T-cell (primary cell): Measurements from ENCODE around the gene NR3C1. TPM values are rescaled to one million over a fixed set of nuclear protein-coding genes. Genes with fewer than 3 reads are reported as not detected.

Experiments
- ATAC-seq, 4 experiments: fragments of 200-7000 bp in 3 of 4; fragments of 150-1000 bp in 1 of 4; cut with Tn5 transposase; replicated peaks in 1 of 4; 1 replicate in 3 of 4; 2 replicates in 1 of 4; pipeline ENCODE4 v1.10.0; 2021; ENCODE audit warnings: moderate library complexity in 3 of 4, mild to moderate bottlenecking in 2 of 4, moderate number of reproducible peaks in 1 of 4
- CTCF ChIA-PET, 2 donors: fragments of 300-600 bp; sonication (Branson Sonifier 250); formaldehyde crosslinking; loops; one replicate each; lab custom pipeline; 2022; ENCODE audit warnings: antibody characterized with exemption in 2 of 2; lab: Charles Lee
- POLR2A ChIA-PET, 2 donors: fragments of 300-600 bp; sonication (Branson Sonifier 250); formaldehyde crosslinking; loops; one replicate each; lab custom pipeline; 2022; ENCODE audit warnings: antibody characterized with exemption in 2 of 2; lab: Charles Lee
- DNase-seq, 35 experiments: peaks; one replicate each; pipeline versions ENCODE4 v3.0.0 to v3.0.0-alpha.2; 2013 to 2023
- H3K27ac ChIP-seq: one replicate; pipeline ENCODE4 v1.5.1; 2013; ENCODE audit warnings: low read length
- H3K27me3 ChIP-seq, 2 experiments: replicated peaks in 1 of 2; 1 replicate in 1 of 2; 2 replicates in 1 of 2; pipeline versions ENCODE4 v1.6.1 to v1.7.0; 2013; ENCODE audit warnings: low read length in 1 of 2, mixed read lengths in 1 of 2; ENCODE audit not compliant: control insufficient read depth in 2 of 2, insufficient read depth in 2 of 2; ENCODE audit errors: extremely low read depth in 1 of 2
- H3K36me3 ChIP-seq, 2 donors: 1 replicate in 1 of 2; 2 replicates in 1 of 2; pipeline versions ENCODE4 v1.6.1 to v1.7.0; 2013; ENCODE audit warnings: low read length in 1 of 2; ENCODE audit not compliant: control insufficient read depth in 2 of 2, insufficient read depth in 1 of 2; ENCODE audit errors: extremely low read depth in 1 of 2
- H3K4me1 ChIP-seq, 2 experiments: 1 replicate in 1 of 2; 2 replicates in 1 of 2; pipeline versions ENCODE4 v1.6.1 to v1.7.0; 2013; ENCODE audit warnings: low read length in 2 of 2, mixed read lengths in 1 of 2; ENCODE audit not compliant: insufficient read depth in 2 of 2, control insufficient read depth in 1 of 2; ENCODE audit errors: extremely low read depth in 1 of 2
- H3K4me3 ChIP-seq, 2 donors: 1 replicate in 1 of 2; 2 replicates in 1 of 2; pipeline versions ENCODE4 v1.5.1 to v1.7.0; 2013; ENCODE audit warnings: mild to moderate bottlenecking in 2 of 2, low read length in 1 of 2, moderate library complexity in 1 of 2; ENCODE audit not compliant: control insufficient read depth in 1 of 2; ENCODE audit errors: extremely low read depth in 1 of 2
- H3K9me3 ChIP-seq: 2 replicates; pipeline ENCODE4 v1.7.0; 2013
- H3K27ac Mint-ChIP-seq, 2 donors: one replicate each; pipeline ENCODE4 v1.8.0; 2020 to 2021; ENCODE audit warnings: mild to moderate bottlenecking in 2 of 2, mixed read lengths in 2 of 2
- H3K27me3 Mint-ChIP-seq, 2 donors: one replicate each; pipeline ENCODE4 v1.8.0; 2021 to 2022; ENCODE audit warnings: mixed read lengths in 2 of 2
- H3K36me3 Mint-ChIP-seq: one replicate; pipeline ENCODE4 v1.8.0; 2021; ENCODE audit warnings: mixed read lengths
- H3K4me1 Mint-ChIP-seq, 3 donors: one replicate each; pipeline ENCODE4 v1.8.0; 2020 to 2022; ENCODE audit warnings: mixed read lengths in 3 of 3, mild to moderate bottlenecking in 1 of 3
- H3K4me3 Mint-ChIP-seq, 3 donors: one replicate each; pipeline ENCODE4 v1.8.0; 2020 to 2022; ENCODE audit warnings: mild to moderate bottlenecking in 3 of 3, mixed read lengths in 3 of 3, moderate library complexity in 3 of 3
- H3K9me3 Mint-ChIP-seq, 3 donors: one replicate each; pipeline ENCODE4 v1.8.0; 2020 to 2022; ENCODE audit warnings: mixed read lengths in 3 of 3
- WGBS: methylation state at CpG from one replicate; pipeline ENCODE4 v1.1.5; 2013; ENCODE audit warnings: missing lambda C conversion rate; ENCODE audit not compliant: insufficient coverage; 5-methylcytosine and 5-hydroxymethylcytosine counted together
- total RNA-seq, 35 experiments: library from RNA in 6 of 35; stranded (reverse) in 6 of 35; fragments of 120-200 nt in 1 of 35; gene quantifications; one replicate each; pipeline versions ENCODE4 v1.2.1 to v1.2.4 and lab custom pipeline; 2013 to 2026

NR3C1 gene
- total RNA-seq, 5 donors from 2014 or later (not counting 1 experiment from before 2014, with no cell fraction given): 108 to 156 (median 122) TPM

DNA sequence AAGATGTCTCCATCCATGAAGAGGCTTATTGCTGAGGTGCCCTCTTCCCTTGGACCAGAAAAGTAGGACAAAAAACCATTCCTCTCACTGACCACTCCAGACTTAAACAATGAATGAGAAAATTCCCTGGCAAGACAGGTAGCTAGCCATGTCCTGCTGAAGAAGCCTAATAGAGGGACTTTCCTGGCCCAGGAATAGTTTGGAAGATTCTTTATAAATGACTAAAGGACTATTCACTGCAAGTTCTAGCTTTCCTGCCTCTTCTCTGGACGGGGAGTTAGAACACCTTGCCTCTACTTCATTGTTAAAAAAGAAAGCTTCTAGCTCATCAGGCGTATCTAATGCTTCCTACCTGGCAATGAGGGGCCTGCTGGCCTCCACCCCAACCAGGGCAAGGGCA lies 153.6 kb downstream of the NR3C1 start:
- Histone ChIP-seq H3K9me3 (no peaks in the 10 kb centered on the region), H3K4me1 (no peaks in the 10 kb centered on the region), H3K36me3 (no peaks in the 10 kb centered on the region), H3K4me3 (no peak overlapping the region), H3K27ac (no peak overlapping the region), H3K27me3 (no peaks in the 10 kb centered on the region)
- POLR2A ChIA-PET: interaction anchor here in 1 of 2 donors (0.6 kb wide), 1 partner anchor 141 kb away, joined by 3 read pairs; no protein-coding TSS in a partner anchor
- CTCF ChIA-PET: no interaction called here
- 67% methylated on average over 1 of the region's 2 CpGs for WGBS
- no peak overlapping the region for H3K27ac Mint-ChIP-seq
- no peak for ATAC-seq
- no peaks in the 10 kb centered on the region for H3K27me3 Mint-ChIP-seq
- no peak overlapping the region for H3K4me3 Mint-ChIP-seq
- peaks cover 0 to 6% (median 0%) of the 10 kb centered on the region in 3 donors for H3K9me3 Mint-ChIP-seq
- H3K36me3 Mint-ChIP-seq: no peaks in the 10 kb centered on the region
- no peaks in the 10 kb centered on the region for H3K4me1 Mint-ChIP-seq
- no peak for DNase-seq

DNA sequence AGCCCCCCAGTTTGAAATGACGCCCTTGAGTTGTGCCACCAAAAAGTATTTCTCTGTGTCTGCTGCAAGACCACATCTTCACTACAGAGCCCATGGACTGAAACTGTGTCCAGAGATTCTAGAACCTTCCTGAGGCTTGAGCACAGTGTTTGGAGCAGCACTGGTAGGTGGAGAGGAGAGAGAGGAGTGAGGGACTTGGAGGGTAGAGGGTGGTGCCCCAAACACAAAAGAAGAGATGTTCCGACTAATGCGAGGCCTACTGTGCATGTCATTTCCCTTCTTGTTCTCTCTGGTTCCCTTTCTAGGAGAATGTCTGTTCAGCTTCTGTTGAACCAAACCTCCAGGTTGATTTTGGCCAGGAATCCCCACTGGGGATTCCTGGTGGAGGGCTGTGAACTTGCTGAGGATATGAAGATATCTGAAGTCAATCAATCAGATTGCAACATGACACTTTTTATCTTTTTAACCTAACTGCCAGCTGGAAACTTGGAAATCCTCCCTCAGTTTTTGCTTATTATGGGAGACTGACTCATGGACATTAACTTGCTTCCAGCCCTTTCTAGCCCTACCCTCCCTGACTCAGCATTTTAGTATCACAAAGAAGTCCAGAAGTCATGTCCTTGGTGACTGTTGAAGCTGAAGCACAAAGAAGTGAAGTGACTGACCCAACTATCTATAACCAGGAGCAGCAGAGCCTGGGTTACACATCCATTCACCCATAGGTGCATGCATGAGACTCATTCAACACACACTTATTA lies 154.5 kb downstream of the NR3C1 start:
- ChIA-PET CTCF (no interaction called here), POLR2A (no interaction called here)
- peaks cover 0 to 6% (median 0%) of the 10 kb centered on the region in 3 donors for H3K9me3 Mint-ChIP-seq
- no peaks in the 10 kb centered on the region for H3K4me1 Mint-ChIP-seq
- ATAC-seq (no peak), DNase-seq (no peak)
- no peaks in the 10 kb centered on the region for H3K27me3 Mint-ChIP-seq
- H3K27ac ChIP-seq: no peak overlapping the region
- no peaks in the 10 kb centered on the region for H3K36me3 Mint-ChIP-seq
- H3K9me3 ChIP-seq: no peaks in the 10 kb centered on the region
- H3K4me3 ChIP-seq: no peak overlapping the region
- H3K4me3 Mint-ChIP-seq: no peak overlapping the region
- H3K4me1 ChIP-seq: no peaks in the 10 kb centered on the region
- no peak overlapping the region for H3K27ac Mint-ChIP-seq
- WGBS: no CpG with 5 or more reads among the region's 3 CpGs
- H3K27me3 ChIP-seq: no peaks in the 10 kb centered on the region
- H3K36me3 ChIP-seq: no peaks in the 10 kb centered on the region

DNA sequence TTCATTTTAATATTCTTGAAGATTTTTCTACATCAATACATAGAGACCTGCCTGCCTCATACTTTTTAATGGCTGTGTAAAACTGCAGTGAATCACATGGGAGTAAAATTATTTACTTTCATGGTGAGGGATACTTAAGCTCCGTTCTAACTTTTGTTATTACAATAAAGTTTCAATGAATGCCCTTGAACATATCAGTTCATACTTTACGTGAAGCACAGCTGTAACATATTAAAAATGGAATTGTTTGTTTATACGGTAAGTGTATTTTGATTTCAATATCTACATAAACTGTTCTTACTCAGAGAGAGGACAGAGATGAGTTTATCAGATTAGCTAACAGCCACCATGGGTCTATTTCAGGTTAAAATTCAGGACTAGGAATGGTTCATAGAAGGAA lies 155.1 kb downstream of the NR3C1 start:
- H3K36me3 ChIP-seq: no peaks in the 10 kb centered on the region
- CTCF ChIA-PET: no interaction called here
- POLR2A ChIA-PET: no interaction called here
- no peak overlapping the region for H3K27ac ChIP-seq
- no peaks in the 10 kb centered on the region for H3K9me3 ChIP-seq
- H3K27me3 Mint-ChIP-seq: no peaks in the 10 kb centered on the region
- WGBS: no CpG with 5 or more reads among the region's 3 CpGs
- H3K27ac Mint-ChIP-seq: no peak overlapping the region
- DNase-seq: no peak
- H3K9me3 Mint-ChIP-seq: peaks cover 0 to 6% (median 0%) of the 10 kb centered on the region in 3 donors
- no peaks in the 10 kb centered on the region for H3K36me3 Mint-ChIP-seq
- H3K4me3 ChIP-seq: no peak overlapping the region
- H3K4me3 Mint-ChIP-seq: no peak overlapping the region
- no peak for ATAC-seq
- no peaks in the 10 kb centered on the region for H3K27me3 ChIP-seq
- H3K4me1 Mint-ChIP-seq: no peaks in the 10 kb centered on the region
- no peaks in the 10 kb centered on the region for H3K4me1 ChIP-seq

GRCh38 chr5:143247134-143247815 lies 156.2 kb downstream of the NR3C1 start:
- Mint-ChIP-seq H3K9me3 (peaks cover 0 to 6% (median 0%) of the 10 kb centered on the region in 3 donors), H3K4me3 (no peak overlapping the region), H3K36me3 (no peaks in the 10 kb centered on the region), H3K27ac (no peak overlapping the region), H3K4me1 (no peaks in the 10 kb centered on the region), H3K27me3 (no peaks in the 10 kb centered on the region)
- no peak overlapping the region for H3K27ac ChIP-seq
- WGBS: 73% methylated on average over 1 of the region's 1 CpG
- no peak for DNase-seq
- H3K27me3 ChIP-seq: no peaks in the 10 kb centered on the region
- H3K9me3 ChIP-seq: no peaks in the 10 kb centered on the region
- H3K36me3 ChIP-seq: no peaks in the 10 kb centered on the region
- H3K4me1 ChIP-seq: no peaks in the 10 kb centered on the region
- H3K4me3 ChIP-seq: no peak overlapping the region
- POLR2A ChIA-PET: no interaction called here
- CTCF ChIA-PET: no interaction called here
- no peak for ATAC-seq

- Mint-ChIP-seq H3K27me3 (no peaks in the 10 kb centered on the region), H3K4me3 (no peak overlapping the region), H3K4me1 (no peaks in the 10 kb centered on the region), H3K9me3 (peaks cover 0 to 6% (median 0%) of the 10 kb centered on the region in 3 donors), H3K27ac (no peak overlapping the region), H3K36me3 (no peaks in the 10 kb centered on the region)
- CTCF ChIA-PET: no interaction called here
- 89% methylated on average over 3 of the region's 11 CpGs for WGBS
- ATAC-seq (no peak), DNase-seq (no peak)
- no peaks in the 10 kb centered on the region for H3K36me3 ChIP-seq
- no peak overlapping the region for H3K27ac ChIP-seq
- H3K27me3 ChIP-seq: no peaks in the 10 kb centered on the region
- H3K9me3 ChIP-seq: no peaks in the 10 kb centered on the region
- no peaks in the 10 kb centered on the region for H3K4me1 ChIP-seq
- H3K4me3 ChIP-seq: no peak overlapping the region
- POLR2A ChIA-PET: no interaction called here
Measured at GRCh38 chr5:143245929-143246561, 157.4 kb downstream of the NR3C1 start.

DNA sequence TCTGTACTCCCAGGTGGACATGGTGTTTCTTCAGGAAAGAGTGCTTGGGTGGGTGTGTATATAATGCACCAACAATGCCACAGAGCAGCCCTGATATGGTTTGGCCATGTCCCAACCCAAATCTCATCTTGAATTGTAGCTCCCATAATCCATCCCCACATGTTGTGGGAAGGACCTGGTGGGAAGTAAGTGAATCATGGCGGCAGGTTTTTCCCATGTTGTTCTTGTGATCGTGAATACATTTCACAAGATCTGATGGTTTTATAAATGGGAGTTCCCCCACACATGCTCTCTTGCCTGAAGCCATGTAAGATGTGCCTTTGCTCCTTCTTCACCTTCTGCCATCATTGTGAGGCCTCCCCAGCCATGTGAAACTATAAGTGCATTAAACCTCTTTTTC lies 158.5 kb downstream of the NR3C1 start:
- H3K27me3 Mint-ChIP-seq: no peaks in the 10 kb centered on the region
- no peak overlapping the region for H3K4me3 Mint-ChIP-seq
- H3K27ac Mint-ChIP-seq: no peak overlapping the region
- no peaks in the 10 kb centered on the region for H3K27me3 ChIP-seq
- no peak for ATAC-seq
- no peak for DNase-seq
- no peak overlapping the region for H3K4me3 ChIP-seq
- H3K9me3 ChIP-seq: no peaks in the 10 kb centered on the region
- POLR2A ChIA-PET: no interaction called here
- no CpG with 5 or more reads among the region's 2 CpGs for WGBS
- H3K36me3 Mint-ChIP-seq: no peaks in the 10 kb centered on the region
- H3K4me1 Mint-ChIP-seq: no peaks in the 10 kb centered on the region
- no peaks in the 10 kb centered on the region for H3K36me3 ChIP-seq
- no peaks in the 10 kb centered on the region for H3K4me1 ChIP-seq
- peaks cover 0 to 6% (median 0%) of the 10 kb centered on the region in 3 donors for H3K9me3 Mint-ChIP-seq
- no peak overlapping the region for H3K27ac ChIP-seq
- CTCF ChIA-PET: no interaction called here
